HCT116 (cell line): ENCODE data around the gene SDK2. TPM values are rescaled to one million over a fixed set of nuclear protein-coding genes. Genes with fewer than 3 reads are reported as not detected.

ENCODE experiments used
- ATAC-seq: fragments of 200-7000 bp; cut with Tn5 transposase; 2 replicates; pipeline ENCODE4 v1.9.1; 2020; ENCODE audit warnings: mild to moderate bottlenecking, moderate library complexity
- BruUV-seq: library from RNA; stranded (reverse); fragments of 400-500 nt; replicated peaks from 2 replicates; lab custom pipeline; 2021; lab: Mats Ljungman, UMichigan
- CTCF ChIA-PET: fragments of 300-600 bp; sonication (Branson Sonifier 250); formaldehyde crosslinking; loops from one replicate; lab custom pipeline; 2021; ENCODE audit warnings: antibody characterized with exemption; lab: Charles Lee
- POLR2A ChIA-PET: fragments of 300-600, 350-600 bp; sonication (Branson Sonifier 250); formaldehyde crosslinking; loops from one replicate; lab custom pipeline; 2021; ENCODE audit warnings: antibody characterized with exemption; lab: Charles Lee
- RAD21 ChIA-PET, 2 experiments: fragments of 300-600 bp; sonication (Branson Sonifier 250); formaldehyde crosslinking; loops; one replicate each; lab custom pipeline; 2023; ENCODE audit warnings: low total read pairs in 2 of 2; ENCODE audit not compliant: uncharacterized antibody in 2 of 2, unreplicated experiment in 2 of 2, low non-redundant PET in 1 of 2; lab: Charles Lee
- DNase-seq: peaks from one replicate; pipeline ENCODE4 v3.0.0-alpha.2; 2010; ENCODE audit warnings: low read depth, low spot score
- H2AFZ ChIP-seq: fragments of 200-600 bp; shearing (Covaris generic), sonication (generic); 2 replicates; pipeline ENCODE4 v1.6.1; 2017; ENCODE audit warnings: low read depth, mixed run types, mixed read lengths, antibody characterized with exemption, low read length; ENCODE audit not compliant: poor library complexity, severe bottlenecking
- H3K27ac ChIP-seq: 2 replicates; pipeline ENCODE4 v1.5.1; 2012; ENCODE audit warnings: low read depth, low read length
- H3K27me3 ChIP-seq: fragments of 200-600 bp; sonication (generic); 2 replicates; pipeline ENCODE4 v1.6.1; 2016; ENCODE audit warnings: mixed run types, low read length, mixed read lengths; ENCODE audit not compliant: insufficient read depth
- H3K36me3 ChIP-seq, 2 experiments: fragments of 200-500 bp in 1 of 2; fragments of 200-600 bp in 1 of 2; sonication (Bioruptor generic) in 1 of 2; sonication (generic) in 1 of 2; 2 replicates each; pipeline versions ENCODE4 v1.5.1 to v1.6.1; 2014 to 2016; ENCODE audit warnings: low read length in 2 of 2, inconsistent platforms in 1 of 2, mixed read lengths in 1 of 2, mixed run types in 1 of 2; ENCODE audit not compliant: insufficient read depth in 2 of 2, control insufficient read depth in 1 of 2
- H3K4me1 ChIP-seq, 2 experiments: fragments of 200-600 bp in 1 of 2; sonication (generic) in 1 of 2; 2 replicates each; pipeline versions ENCODE4 v1.5.1 to v1.6.1; 2012 to 2017; ENCODE audit warnings: low read length in 2 of 2, inconsistent platforms in 1 of 2, mild to moderate bottlenecking in 1 of 2, mixed read lengths in 1 of 2, mixed run types in 1 of 2, moderate library complexity in 1 of 2; ENCODE audit not compliant: insufficient read depth in 2 of 2, control insufficient read depth in 1 of 2
- H3K4me2 ChIP-seq: fragments of 200-600 bp; sonication (generic); 2 replicates; pipeline ENCODE4 v1.6.1; 2017; ENCODE audit warnings: mixed run types, low read length, mixed read lengths
- H3K4me3 ChIP-seq, 2 experiments: fragments of 200-600 bp in 1 of 2; sonication (generic) in 1 of 2; replicated peaks in 1 of 2; 2 replicates each; pipeline ENCODE4 v1.5.1; 2011 to 2016; ENCODE audit warnings: low read length in 2 of 2, control low read depth in 1 of 2, low read depth in 1 of 2, mild to moderate bottlenecking in 1 of 2, mixed read lengths in 1 of 2, mixed run types in 1 of 2
- H3K79me2 ChIP-seq: fragments of 200-600 bp; sonication (generic); 2 replicates; pipeline ENCODE4 v1.6.1; 2017; ENCODE audit warnings: mild to moderate bottlenecking, mixed run types, low read length, moderate library complexity, mixed read lengths; ENCODE audit not compliant: insufficient read depth
- H3K9ac ChIP-seq: fragments of 200-600 bp; sonication (generic); 2 replicates; pipeline ENCODE4 v1.6.1; 2016; ENCODE audit warnings: low read length, mixed read lengths
- H3K9me2 ChIP-seq: fragments of 200-600 bp; sonication (generic), shearing (Covaris generic); 2 replicates; pipeline ENCODE4 v1.6.1; 2017; ENCODE audit warnings: mixed run types, mild to moderate bottlenecking, moderate library complexity; ENCODE audit not compliant: insufficient read depth
- H3K9me3 ChIP-seq, 2 experiments: fragments of 200-500 bp in 1 of 2; fragments of 200-600 bp in 1 of 2; sonication (Bioruptor generic) in 1 of 2; sonication (generic) in 1 of 2; 2 replicates each; pipeline ENCODE4 v1.6.1; 2014 to 2017; ENCODE audit warnings: low read length in 2 of 2, mixed read lengths in 2 of 2, inconsistent platforms in 1 of 2, low read depth in 1 of 2, mild to moderate bottlenecking in 1 of 2, mixed run types in 1 of 2, moderate library complexity in 1 of 2; ENCODE audit not compliant: control insufficient read depth in 1 of 2, insufficient read depth in 1 of 2
- H4K20me1 ChIP-seq: fragments of 200-600 bp; sonication (generic), shearing (Covaris generic); 2 replicates; pipeline ENCODE4 v1.6.1; 2017; ENCODE audit warnings: mixed run types, mild to moderate bottlenecking, moderate library complexity; ENCODE audit not compliant: insufficient read depth
- CBX3 ChIP-seq: IDR thresholded peaks from 2 replicates; pipeline ENCODE4 v1.6.1; 2012; ENCODE audit warnings: low read depth
- CEBPB ChIP-seq: IDR thresholded peaks from 2 replicates; pipeline ENCODE4 v1.6.1; 2012; ENCODE audit warnings: low read depth
- EGR1 ChIP-seq: IDR thresholded peaks from 2 replicates; pipeline ENCODE4 v1.6.1; 2012; ENCODE audit warnings: low read depth
- ELF1 ChIP-seq: IDR thresholded peaks from 2 replicates; pipeline ENCODE4 v1.6.1; 2012; ENCODE audit warnings: low read depth, borderline replicate concordance
- EZH2 ChIP-seq: fragments of 200-600 bp; sonication (generic); IDR thresholded peaks from 2 replicates; pipeline ENCODE4 v1.6.1; 2017; ENCODE audit warnings: antibody characterized with exemption, mixed run types
- FOSL1 ChIP-seq: IDR thresholded peaks from 2 replicates; pipeline ENCODE4 v1.6.1; 2012; ENCODE audit warnings: low read depth
- JUND ChIP-seq: IDR thresholded peaks from 2 replicates; pipeline ENCODE4 v1.6.1; 2012
- POLR2A ChIP-seq: IDR thresholded peaks from 2 replicates; pipeline ENCODE4 v1.7.0; 2011; ENCODE audit warnings: borderline replicate concordance; ENCODE audit not compliant: insufficient read depth, insufficient read length; ENCODE audit errors: extremely low read depth
- POLR2AphosphoS5 ChIP-seq: IDR thresholded peaks from 2 replicates; pipeline ENCODE4 v1.6.1; 2011; ENCODE audit warnings: mild to moderate bottlenecking, low read depth, low read length, moderate library complexity
- SP1 ChIP-seq: IDR thresholded peaks from 2 replicates; pipeline ENCODE4 v1.6.1; 2012; ENCODE audit warnings: low read depth
- ZFX ChIP-seq: fragments of 450-650 bp; IDR thresholded peaks from 2 replicates; pipeline ENCODE4 v1.6.1; 2017
- ZNF274 ChIP-seq: fragments of 200-500 bp; sonication (Bioruptor generic); IDR thresholded peaks from 2 replicates; pipeline ENCODE4 v1.6.1; 2014; ENCODE audit warnings: mild to moderate bottlenecking, low read depth, low read length, inconsistent platforms
- intact Hi-C: fragments of 100-400 bp; cut with micrococcal nuclease; formaldehyde crosslinking; loops from 2 replicates; pipeline ENCODE4 v1.10.0; 2022
- total RNA-seq: library from RNA; stranded (reverse); gene quantifications from one replicate; pipeline ENCODE4 v1.2.1, GENCODE V29; 2021; ENCODE audit not compliant: unreplicated experiment
- TF ChIP-seq, protein P1 (sequence below): IDR thresholded peaks from 2 replicates; pipeline ENCODE4 v1.6.1; 2011; ENCODE audit warnings: mild to moderate bottlenecking, low read length, moderate library complexity; ENCODE audit not compliant: insufficient replicate concordance; ENCODE audit errors: extremely low read depth

Gene SDK2
- total RNA-seq, 1 experiment from 2014 or later = 0.10 TPM

DNA sequence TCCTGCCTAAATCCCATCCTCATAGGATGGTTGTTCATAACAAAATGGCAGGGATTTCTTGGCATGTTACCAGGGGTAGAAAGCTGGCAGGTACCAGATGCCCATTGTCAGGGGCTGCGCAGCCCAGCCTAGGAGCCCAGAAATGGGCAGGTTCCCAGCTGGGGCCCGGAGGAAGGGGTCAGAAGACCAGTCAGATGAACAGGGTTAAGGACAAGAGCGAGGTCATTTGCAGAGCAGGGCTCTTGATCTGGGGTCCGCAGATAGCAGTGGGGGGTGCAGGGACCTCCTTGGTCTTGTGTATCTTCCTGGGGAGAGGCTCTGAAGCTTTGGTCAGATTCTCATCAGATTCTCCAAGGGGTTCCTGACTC lies 280.1 kb downstream of the SDK2 start:
- DNase-seq = no peak
- Histone ChIP-seq H3K4me1 (peaks cover 14 to 24% of the 10 kb centered on the region in 2 experiments), H3K9me2 (no peaks in the 10 kb centered on the region), H3K79me2 (no peaks in the 10 kb centered on the region), H3K36me3 (no peaks in the 10 kb centered on the region), H3K27ac (no peak overlapping the region), H3K9ac (no peak overlapping the region), H2AFZ (no peak overlapping the region), H3K4me2 (no peak overlapping the region), H3K9me3 (no peaks in the 10 kb centered on the region), H4K20me1 (no peaks in the 10 kb centered on the region), H3K4me3 (no peak overlapping the region), H3K27me3 (no peaks in the 10 kb centered on the region)
- no peak for ATAC-seq
- BruUV-seq = no TSS peak
- POLR2A ChIA-PET = no interaction called here
- TF ChIP-seq CBX3 = no peak
- TF ChIP-seq ZNF274 = no peak
- no peak for TF ChIP-seq JUND
- TF ChIP-seq ZFX = no peak
- no peak for TF ChIP-seq EZH2
- no peak for TF ChIP-seq ELF1
- TF ChIP-seq SP1 = no peak
- TF ChIP-seq CEBPB = no peak
- intact Hi-C loops = no loop called here
- RAD21 ChIA-PET = no interaction called here
- CTCF ChIA-PET = no interaction called here

DNA sequence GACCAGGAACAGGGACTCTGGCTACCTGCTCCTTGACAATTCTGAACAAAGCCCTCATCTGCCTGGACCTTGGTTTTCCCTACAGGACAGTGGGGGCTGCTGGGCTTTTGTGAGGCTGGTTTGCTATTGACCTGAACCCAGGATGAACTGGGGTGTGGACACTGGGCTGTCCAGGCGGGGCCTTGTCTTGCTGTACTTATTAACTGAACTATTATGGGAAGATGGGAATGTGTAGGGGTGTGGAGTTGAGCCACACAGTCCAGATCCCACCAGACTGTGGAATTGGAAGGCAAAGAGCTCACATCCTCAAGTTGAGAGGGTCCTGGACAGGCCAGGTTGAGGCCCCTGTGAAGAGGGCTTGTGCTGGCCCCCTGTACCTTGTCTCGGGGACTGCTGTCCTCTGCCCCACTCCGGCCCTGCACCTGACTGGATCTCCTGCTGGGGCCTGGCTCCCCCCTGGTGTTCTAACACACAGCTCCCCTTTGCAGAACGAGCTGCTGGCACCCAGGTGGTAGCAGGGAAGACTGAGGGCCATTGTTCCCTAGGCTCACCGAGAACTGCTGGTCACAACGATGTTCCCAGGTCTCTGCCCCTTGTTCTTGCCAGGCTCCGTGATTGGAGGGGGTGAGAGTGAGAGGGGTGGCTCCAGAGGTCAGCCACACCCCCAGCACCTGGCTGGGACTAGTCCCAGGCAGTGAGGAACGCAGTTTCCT lies 280.6 kb downstream of the SDK2 start:
- intact Hi-C loops = no loop called here
- Histone ChIP-seq H3K9me2 (no peaks in the 10 kb centered on the region), H3K9me3 (no peaks in the 10 kb centered on the region), H3K4me3 (no peak overlapping the region), H3K79me2 (no peaks in the 10 kb centered on the region), H3K27me3 (no peaks in the 10 kb centered on the region), H3K4me2 (no peak overlapping the region), H3K27ac (no peak overlapping the region), H2AFZ (no peak overlapping the region), H3K9ac (no peak overlapping the region), H3K36me3 (no peaks in the 10 kb centered on the region), H3K4me1 (peaks cover 14 to 26% of the 10 kb centered on the region in 2 experiments), H4K20me1 (no peaks in the 10 kb centered on the region)
- RAD21 ChIA-PET = no interaction called here
- POLR2A ChIA-PET = no interaction called here
- no TSS peak for BruUV-seq
- CTCF ChIA-PET = no interaction called here
- peak; percentile 39 for ATAC-seq
- DNase-seq = no peak
- TF ChIP-seq, protein P1, sequence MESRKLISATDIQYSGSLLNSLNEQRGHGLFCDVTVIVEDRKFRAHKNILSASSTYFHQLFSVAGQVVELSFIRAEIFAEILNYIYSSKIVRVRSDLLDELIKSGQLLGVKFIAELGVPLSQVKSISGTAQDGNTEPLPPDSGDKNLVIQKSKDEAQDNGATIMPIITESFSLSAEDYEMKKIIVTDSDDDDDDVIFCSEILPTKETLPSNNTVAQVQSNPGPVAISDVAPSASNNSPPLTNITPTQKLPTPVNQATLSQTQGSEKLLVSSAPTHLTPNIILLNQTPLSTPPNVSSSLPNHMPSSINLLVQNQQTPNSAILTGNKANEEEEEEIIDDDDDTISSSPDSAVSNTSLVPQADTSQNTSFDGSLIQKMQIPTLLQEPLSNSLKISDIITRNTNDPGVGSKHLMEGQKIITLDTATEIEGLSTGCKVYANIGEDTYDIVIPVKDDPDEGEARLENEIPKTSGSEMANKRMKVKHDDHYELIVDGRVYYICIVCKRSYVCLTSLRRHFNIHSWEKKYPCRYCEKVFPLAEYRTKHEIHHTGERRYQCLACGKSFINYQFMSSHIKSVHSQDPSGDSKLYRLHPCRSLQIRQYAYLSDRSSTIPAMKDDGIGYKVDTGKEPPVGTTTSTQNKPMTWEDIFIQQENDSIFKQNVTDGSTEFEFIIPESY = no peak
- TF ChIP-seq POLR2A (no peak), ZFX (no peak), EGR1 (no peak), POLR2AphosphoS5 (no peak), FOSL1 (no peak)
